ENCODE results near the gene CDH18. TPM values are rescaled to one million over a fixed set of nuclear protein-coding genes. Genes with fewer than 3 reads are reported as not detected.

Gene CDH18
- total and polyA plus RNA-seq, 2 of the 4 experiments (the other 2 are of a cell fraction), result 0.24 to 1.1 TPM

DNA sequence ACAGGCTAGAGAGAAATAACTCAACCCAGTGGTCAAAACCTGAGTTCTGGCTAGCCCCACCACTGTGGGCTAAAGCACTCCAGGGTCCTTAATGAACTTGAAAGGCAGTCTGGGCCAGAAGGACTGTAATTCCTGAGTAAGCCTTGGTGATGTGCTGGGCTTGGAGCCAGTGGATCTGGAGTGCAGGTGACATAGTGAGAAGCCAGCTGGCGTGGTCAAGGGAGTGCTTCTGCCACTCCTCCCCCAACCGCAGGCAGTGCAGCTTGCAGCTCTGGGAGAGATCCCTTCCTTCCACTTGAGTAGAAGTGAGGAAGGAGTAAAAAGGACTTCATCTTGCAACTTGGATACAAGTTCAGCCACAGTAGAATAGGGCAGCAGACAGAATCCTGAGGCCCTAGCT, 424.0 kb downstream of the CDH18 start:
- no peaks in the 10 kb centered on the region for H3K36me3 ChIP-seq (ENCODE audit: control insufficient read depth, insufficient read depth, low read length)
- no peak overlapping the region for H4K91ac ChIP-seq (ENCODE audit: insufficient read depth, low read depth, low read length)
- no peaks in the 10 kb centered on the region for H4K20me1 ChIP-seq (ENCODE audit: insufficient read depth, low read length)
- H4K8ac ChIP-seq (ENCODE audit: low read depth in 2 of 2, low read length in 2 of 2), result no peak overlapping the region
- no peak overlapping the region for H3K4me3 ChIP-seq (ENCODE audit: insufficient read depth, low read depth, low read length)
- no peak overlapping the region for H2BK120ac ChIP-seq (ENCODE audit: low read depth, low read length)
- ChIA-PET CTCF (no interaction called here), POLR2A (ENCODE audit: unreplicated experiment) (no interaction called here)
- no peak overlapping the region for H2AFZ ChIP-seq (replicated peaks; ENCODE audit: low read length, poor library complexity)
- no peak overlapping the region for H2BK15ac ChIP-seq (ENCODE audit: low read depth, low read length)
- H3K56ac ChIP-seq (ENCODE audit: extremely low read depth, insufficient read depth, low read length), result no peak overlapping the region
- H3K4ac ChIP-seq (ENCODE audit: low read depth, low read length), result no peak overlapping the region
- TF ChIP-seq RFX5 (IDR thresholded peaks at IDR 0.05; ENCODE audit: low read depth, low read length), result no peak
- no peak for TF ChIP-seq MAZ (IDR thresholded peaks at IDR 0.05; ENCODE audit: borderline replicate concordance, low read depth, low read length)
- TF ChIP-seq BHLHE40 (IDR thresholded peaks at IDR 0.05; ENCODE audit: low read depth, low read length), result no peak
- TF ChIP-seq NFE2L2 (IDR thresholded peaks at IDR 0.05; ENCODE audit: low read depth, low read length), result no peak
- dilution Hi-C loops (cut with HindIII; ENCODE audit: low sequenced_read_pairs, unreplicated experiment), result no loop called here
- H3K79me1 ChIP-seq (ENCODE audit: low read depth in 1 of 2, low read length in 2 of 2), result no peaks in the 10 kb centered on the region
- H4K5ac ChIP-seq (ENCODE audit: low read depth, low read length), result no peak overlapping the region
- no peak overlapping the region for H3K23ac ChIP-seq (ENCODE audit: low read depth, low read length)
- no peak overlapping the region for H3K4me2 ChIP-seq (ENCODE audit: low read depth, low read length)
- DNase-seq, result no peak
- no peak overlapping the region for H2BK5ac ChIP-seq (ENCODE audit: low read depth, low read length, poor library complexity, severe bottlenecking)
- no CpG with 5 or more reads among the region's 2 CpGs for WGBS, 2 experiments (ENCODE audit: extremely low coverage in 2 of 2, insufficient read length in 1 of 2)
- H2BK20ac ChIP-seq (ENCODE audit: low read depth, low read length), result no peak overlapping the region
- BruUV-seq (replicated peaks), result no TSS peak
- no peaks in the 10 kb centered on the region for H3K27me3 ChIP-seq (ENCODE audit: control insufficient read depth, insufficient read depth, low read length)
- no peak overlapping the region for H3K18ac ChIP-seq (ENCODE audit: low read depth, low read length)
- no peak overlapping the region for H3K9ac ChIP-seq (ENCODE audit: low read depth, low read length)
- H2AK9ac ChIP-seq (replicated peaks; ENCODE audit: low read depth, low read length, poor library complexity), result no peak overlapping the region
- H2AK5ac ChIP-seq (ENCODE audit: low read depth, low read length), result no peak overlapping the region
- H3K9me3 ChIP-seq (ENCODE audit: control insufficient read depth, insufficient read depth, low read length), result peaks cover 11% of the 10 kb centered on the region
- in situ Hi-C loops (cut with MboI; ENCODE audit: low sequenced_read_pairs), result no loop called here
- ATAC-seq (ENCODE audit: low read depth), result no peak
- no peak overlapping the region for H3K27ac ChIP-seq (ENCODE audit: insufficient read depth, low read length)
- no peak overlapping the region for H3K14ac ChIP-seq (replicated peaks; ENCODE audit: low read depth, low read length)
- intact Hi-C loops (cut with micrococcal nuclease), result no loop called here
- no peaks in the 10 kb centered on the region for H3K9me1 ChIP-seq (ENCODE audit: insufficient read depth, low read length)
- H3K4me1 ChIP-seq (ENCODE audit: control insufficient read depth, insufficient read depth, low read length), result no peaks in the 10 kb centered on the region
